Measurements from ENCODE around the gene SFXN2.

Gene SFXN2

DNA sequence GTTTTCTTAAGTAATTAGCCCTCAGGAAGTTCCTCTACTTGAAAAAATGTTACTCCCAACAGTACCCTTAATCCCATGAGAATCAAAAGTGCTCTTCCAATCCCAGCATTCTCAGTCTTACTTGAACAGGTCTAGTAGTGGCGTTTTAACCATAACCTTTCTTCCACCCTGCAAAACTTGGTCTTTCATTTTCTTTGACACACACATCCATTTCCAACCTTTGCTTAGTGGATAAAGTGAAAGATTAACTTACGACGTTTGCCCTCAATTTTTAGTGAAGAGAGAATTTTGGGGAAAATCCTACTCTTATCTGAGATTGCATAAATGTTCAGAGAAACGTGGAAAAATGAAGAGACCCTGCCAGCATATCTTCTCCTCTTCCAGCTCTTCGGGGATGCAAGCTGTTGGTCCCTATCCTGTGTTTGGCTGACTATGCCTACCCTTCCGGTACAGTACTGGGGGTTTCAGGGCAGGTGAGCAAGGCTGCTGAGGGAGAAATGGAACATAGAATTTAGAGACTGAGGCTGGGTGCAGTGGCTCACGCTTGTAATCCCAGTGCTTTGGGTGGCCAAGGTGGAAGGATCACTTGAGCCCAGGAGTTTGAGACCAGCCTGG lies 48.1 kb downstream of the SFXN2 start:
- H3K9me3 ChIP-seq (ENCODE audit: control insufficient read depth, insufficient read depth, low read length) = no peaks in the 10 kb centered on the region
- no peaks in the 10 kb centered on the region; the same call in 1 of the 2 replicates for H3K4me1 ChIP-seq (ENCODE audit: insufficient read depth, low read length)
- no peak overlapping the region for H3K9ac ChIP-seq (ENCODE audit: low read depth, low read length)
- 0 out of 2 replicates have a peak, but pooled peaks cover 2% of the 10 kb centered on the region for H3K36me3 ChIP-seq (ENCODE audit: insufficient read depth, low read length)

DNA sequence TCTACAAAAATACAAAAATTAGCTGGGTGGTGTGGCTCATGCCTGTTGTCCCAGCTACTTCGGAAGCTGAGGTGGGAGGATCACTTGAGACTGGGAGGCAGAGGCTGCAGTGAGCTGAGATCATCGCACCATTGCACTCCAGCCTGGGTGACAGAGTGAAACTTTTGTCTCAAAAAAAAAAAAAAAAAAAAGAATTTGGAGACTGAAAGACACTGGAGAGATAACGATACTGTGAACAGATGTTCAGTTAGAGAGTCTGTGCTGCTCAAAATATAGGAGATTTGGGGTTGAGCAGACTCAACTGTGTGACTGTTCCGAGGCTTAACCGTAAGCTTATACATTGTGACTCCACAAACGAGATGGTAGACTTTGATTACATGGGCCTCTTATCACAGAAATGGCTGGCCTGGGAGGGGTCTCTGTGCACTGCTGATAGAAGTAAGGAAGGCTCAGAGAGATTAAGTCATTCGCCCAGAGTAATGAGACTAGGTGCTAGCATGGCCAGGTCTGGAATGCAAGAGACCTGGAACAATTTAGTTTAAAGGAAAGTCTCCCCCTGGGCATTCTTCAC lies 48.7 kb downstream of the SFXN2 start:
- Histone ChIP-seq H3K9me3 (ENCODE audit: control insufficient read depth, insufficient read depth, low read length) (no peaks in the 10 kb centered on the region), H3K9ac (ENCODE audit: low read depth, low read length) (no peak overlapping the region), H3K36me3 (ENCODE audit: insufficient read depth, low read length) (0 out of 2 replicates have a peak, but pooled peaks cover 2% of the 10 kb centered on the region), H3K4me1 (ENCODE audit: insufficient read depth, low read length) (no peaks in the 10 kb centered on the region; the same call in 1 of the 2 replicates)

DNA sequence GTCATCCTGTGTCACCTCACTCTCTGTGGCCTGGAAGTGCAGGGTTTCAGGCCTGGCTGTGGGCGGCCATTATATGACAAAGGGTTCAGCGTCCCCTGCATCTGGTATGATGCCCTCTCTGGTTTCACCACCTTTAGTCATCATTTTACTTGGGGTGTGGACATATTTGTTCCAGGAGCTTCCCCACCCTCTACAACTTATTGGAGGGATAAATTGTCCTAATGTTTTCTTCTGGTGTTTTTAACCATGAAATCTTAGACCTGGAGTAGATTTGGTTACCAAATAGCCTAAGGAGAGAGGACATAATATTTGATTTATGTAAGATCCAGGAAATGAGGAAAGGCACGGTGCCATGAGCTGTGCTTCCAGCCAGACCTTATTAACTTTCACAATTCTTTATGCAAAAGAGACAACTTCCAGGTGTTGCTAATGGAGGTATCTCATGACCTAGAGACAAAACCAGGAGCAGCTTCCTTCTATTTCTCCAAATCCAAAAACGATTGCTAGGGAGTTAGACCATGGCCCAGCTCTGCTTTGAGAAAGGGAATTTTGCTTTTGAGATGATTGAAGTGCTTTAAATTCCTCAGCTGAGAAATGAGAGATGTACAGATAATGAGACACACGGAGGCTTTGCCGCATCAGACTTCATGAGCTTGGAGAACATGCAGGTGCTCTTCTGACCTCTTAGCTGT lies 50.2 kb downstream of the SFXN2 start:
- Histone ChIP-seq H3K9me3 (ENCODE audit: control insufficient read depth, insufficient read depth, low read length) (no peaks in the 10 kb centered on the region), H3K9ac (ENCODE audit: low read depth, low read length) (no peak overlapping the region), H3K36me3 (ENCODE audit: insufficient read depth, low read length) (0 out of 2 replicates have a peak, but pooled peaks cover 2% of the 10 kb centered on the region), H3K4me1 (ENCODE audit: insufficient read depth, low read length) (no peaks in the 10 kb centered on the region)

DNA sequence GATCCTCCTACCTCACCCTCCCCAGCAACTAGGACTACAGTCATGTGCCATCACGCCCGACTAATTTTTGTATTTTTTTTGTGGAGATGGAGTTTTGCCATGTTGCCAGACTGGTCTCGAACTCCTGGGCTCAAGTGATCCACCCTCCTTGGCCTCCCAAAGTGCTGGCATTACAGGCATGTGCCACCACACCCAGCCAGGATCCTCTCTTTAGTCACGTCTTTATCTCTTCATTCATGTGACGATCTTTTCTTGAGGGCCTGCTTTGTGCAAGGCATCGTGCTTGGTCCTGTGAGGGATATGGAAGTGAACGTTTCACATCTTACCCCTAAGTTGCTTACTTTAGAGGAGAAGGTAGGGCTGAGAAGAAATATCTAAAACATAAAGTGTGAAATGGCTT lies 50.9 kb downstream of the SFXN2 start:
- no peaks in the 10 kb centered on the region for H3K9me3 ChIP-seq (ENCODE audit: control insufficient read depth, insufficient read depth, low read length)
- no peaks in the 10 kb centered on the region for H3K4me1 ChIP-seq (ENCODE audit: insufficient read depth, low read length)
- H3K36me3 ChIP-seq (ENCODE audit: insufficient read depth, low read length) = 0 out of 2 replicates have a peak, but pooled peaks cover 2% of the 10 kb centered on the region
- H3K9ac ChIP-seq (ENCODE audit: low read depth, low read length) = no peak overlapping the region

DNA sequence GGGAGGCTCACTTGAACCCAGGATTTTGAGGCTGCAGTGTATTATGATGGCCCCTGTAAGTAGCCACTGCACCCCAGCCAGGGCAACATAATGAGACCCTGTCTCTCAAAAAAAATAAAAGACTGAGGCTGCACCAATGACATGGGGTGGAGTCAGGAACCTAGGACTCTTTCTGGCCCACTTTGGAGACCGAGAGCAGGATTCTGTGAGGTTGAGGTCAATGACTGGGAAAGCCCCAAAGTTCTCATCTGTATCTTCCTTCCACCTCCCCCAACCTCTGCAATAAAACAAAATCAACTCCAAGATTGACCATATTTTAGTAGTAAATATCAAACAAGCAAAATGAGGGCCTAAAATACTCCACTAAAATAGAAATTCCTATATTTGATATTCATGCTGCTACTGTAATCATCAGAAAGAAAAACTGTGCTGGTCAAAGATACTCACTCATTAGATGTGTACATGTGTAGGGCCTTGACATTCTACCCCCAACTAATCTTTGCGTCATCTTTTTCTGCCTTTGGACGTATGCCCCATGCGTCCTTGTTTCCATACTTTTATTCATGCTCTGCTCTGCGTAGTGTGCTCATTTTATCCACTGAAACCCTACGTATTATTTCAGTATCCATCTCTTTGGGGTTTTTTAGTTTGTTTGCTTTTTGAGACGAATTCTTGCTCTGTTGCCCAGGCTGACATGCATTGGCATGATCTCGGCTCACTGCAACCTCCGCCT lies 53.2 kb downstream of the SFXN2 start:
- Histone ChIP-seq H3K36me3 (ENCODE audit: insufficient read depth, low read length) (0 out of 2 replicates have a peak, but pooled peaks cover 6% of the 10 kb centered on the region), H3K9me3 (ENCODE audit: control insufficient read depth, insufficient read depth, low read length) (no peaks in the 10 kb centered on the region), H3K9ac (ENCODE audit: low read depth, low read length) (no peak overlapping the region), H3K4me1 (ENCODE audit: insufficient read depth, low read length) (no peaks in the 10 kb centered on the region)

DNA sequence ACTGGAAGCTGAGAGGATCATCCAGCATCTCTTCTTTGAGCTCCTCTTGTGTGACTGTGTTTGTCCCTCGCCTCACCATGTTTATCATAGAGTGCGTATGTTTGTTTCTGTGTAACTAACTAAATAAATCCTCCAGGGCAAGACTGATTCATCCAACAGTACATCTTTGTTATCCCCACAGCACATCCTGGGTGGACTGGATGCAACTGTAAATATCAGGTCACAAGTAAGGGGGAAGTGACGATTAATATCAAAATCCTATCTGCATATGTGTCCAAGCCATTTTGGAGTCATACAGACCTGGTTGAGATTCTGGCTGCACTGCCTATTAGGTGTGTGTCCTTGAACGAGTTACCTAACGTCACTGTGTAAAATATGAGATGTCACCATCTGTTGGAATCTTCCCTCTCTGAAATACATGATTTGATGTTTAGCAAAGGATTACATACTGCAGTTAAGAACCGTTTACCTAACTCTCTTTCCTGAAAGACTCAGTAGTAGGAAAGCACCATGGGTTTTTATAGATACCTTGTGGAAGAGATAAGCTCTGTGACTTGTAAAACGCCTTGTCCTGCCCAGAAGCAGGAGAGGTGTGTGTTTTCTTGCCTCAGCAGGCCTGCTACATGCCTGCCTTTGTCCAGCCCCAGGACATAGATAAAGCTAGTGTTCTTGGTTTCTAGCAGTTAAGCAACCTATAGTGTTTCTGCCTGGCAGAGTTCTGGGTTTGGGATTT lies 55.1 kb downstream of the SFXN2 start:
- Histone ChIP-seq H3K9ac (ENCODE audit: low read depth, low read length) (no peak overlapping the region), H3K36me3 (ENCODE audit: insufficient read depth, low read length) (0 out of 2 replicates have a peak, but pooled peaks cover 4% of the 10 kb centered on the region), H3K9me3 (ENCODE audit: control insufficient read depth, insufficient read depth, low read length) (no peaks in the 10 kb centered on the region), H3K4me1 (ENCODE audit: insufficient read depth, low read length) (no peaks in the 10 kb centered on the region)

DNA sequence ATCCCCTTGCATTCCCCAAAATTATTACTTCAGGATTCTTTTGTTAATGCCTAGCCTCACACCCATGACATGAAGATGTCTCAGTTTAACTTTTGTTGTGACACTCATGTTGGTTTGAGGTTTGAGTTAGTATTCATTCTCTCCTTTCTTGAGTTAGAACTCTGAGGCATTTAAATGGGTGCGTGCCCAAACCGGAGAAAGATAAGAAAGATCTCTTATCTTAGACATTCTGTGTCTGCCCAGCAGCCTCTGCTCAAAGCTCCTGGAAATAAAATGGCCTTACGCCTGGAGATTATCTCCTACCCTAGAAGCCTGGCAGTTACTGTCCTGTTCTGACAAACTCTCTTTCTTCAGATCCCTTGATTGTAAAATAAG lies 55.7 kb downstream of the SFXN2 start:
- Histone ChIP-seq H3K9ac (ENCODE audit: low read depth, low read length) (no peak overlapping the region), H3K4me1 (ENCODE audit: insufficient read depth, low read length) (peaks cover under 1% of the 10 kb centered on the region; the same call in 1 of the 2 replicates), H3K9me3 (ENCODE audit: control insufficient read depth, insufficient read depth, low read length) (no peaks in the 10 kb centered on the region), H3K36me3 (ENCODE audit: insufficient read depth, low read length) (0 out of 2 replicates have a peak, but pooled peaks cover 4% of the 10 kb centered on the region)

DNA sequence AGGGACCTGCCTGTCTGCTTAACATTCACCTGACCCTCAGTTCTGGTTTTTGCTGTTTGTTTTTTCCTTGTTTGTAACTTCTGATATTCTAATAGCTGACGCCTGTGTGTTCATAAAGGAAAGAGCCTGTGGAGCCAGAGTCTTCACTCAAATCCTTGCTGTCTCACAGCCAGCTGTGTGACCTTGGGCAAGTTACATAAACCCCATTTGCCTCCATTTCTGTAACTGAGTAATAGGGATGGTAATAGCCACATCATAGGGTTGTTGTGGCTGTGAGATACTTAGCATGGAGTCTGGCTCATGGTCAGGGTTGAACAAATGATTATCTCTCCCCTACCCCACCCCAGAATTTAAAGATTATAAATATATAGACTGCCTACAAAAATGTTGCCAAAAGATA lies 56.4 kb downstream of the SFXN2 start:
- Histone ChIP-seq H3K4me1 (ENCODE audit: insufficient read depth, low read length) (peaks cover 8% of the 10 kb centered on the region), H3K9me3 (ENCODE audit: control insufficient read depth, insufficient read depth, low read length) (no peaks in the 10 kb centered on the region), H3K36me3 (ENCODE audit: insufficient read depth, low read length) (0 out of 2 replicates have a peak, but pooled peaks cover 4% of the 10 kb centered on the region), H3K9ac (ENCODE audit: low read depth, low read length) (no peak overlapping the region)

DNA sequence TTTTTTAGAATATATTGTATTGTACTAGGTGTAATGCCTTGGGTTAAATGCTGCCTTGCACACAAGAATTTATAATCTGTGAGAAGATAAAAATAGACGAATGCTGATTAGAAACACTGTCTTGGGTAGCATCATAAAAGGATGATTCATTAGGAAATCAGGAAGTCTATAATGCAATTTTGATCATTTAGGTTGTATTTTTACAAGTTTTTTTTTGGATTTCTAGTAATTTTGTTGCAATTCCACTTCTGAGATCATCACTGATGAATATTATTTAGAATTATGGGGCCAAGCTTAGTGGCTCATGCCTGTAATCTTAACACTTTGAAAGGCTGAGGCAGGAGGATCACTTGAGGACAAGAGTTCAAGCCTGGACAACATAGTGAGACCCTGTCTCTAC lies 58.9 kb downstream of the SFXN2 start:
- Histone ChIP-seq H3K4me1 (ENCODE audit: insufficient read depth, low read length) (peaks cover 31% of the 10 kb centered on the region), H3K9ac (ENCODE audit: low read depth, low read length) (no peak overlapping the region), H3K9me3 (ENCODE audit: control insufficient read depth, insufficient read depth, low read length) (no peaks in the 10 kb centered on the region), H3K36me3 (ENCODE audit: insufficient read depth, low read length) (0 out of 2 replicates have a peak, but pooled peaks cover 4% of the 10 kb centered on the region)

DNA sequence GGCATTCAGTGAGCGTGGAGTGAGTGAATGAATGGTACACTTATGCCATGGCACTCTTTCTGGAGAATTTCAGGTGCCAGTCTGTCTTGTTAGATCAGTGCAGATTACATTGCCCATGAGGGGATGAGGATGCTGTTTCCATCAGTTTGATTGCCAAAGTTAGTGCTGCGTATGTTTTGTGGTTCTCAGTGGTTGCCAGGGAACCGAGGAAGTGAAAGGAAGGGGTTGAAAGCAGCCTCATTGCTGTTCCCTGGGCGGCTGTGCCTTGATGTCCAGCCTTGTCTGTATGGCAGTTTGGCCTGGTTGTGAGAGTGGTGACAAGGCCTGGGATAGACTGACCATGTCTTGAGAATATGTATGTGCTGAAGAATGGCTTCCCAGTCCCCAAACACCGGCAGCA lies 59.5 kb downstream of the SFXN2 start:
- 0 out of 2 replicates have a peak, but pooled peaks cover 4% of the 10 kb centered on the region for H3K36me3 ChIP-seq (ENCODE audit: insufficient read depth, low read length)
- no peak overlapping the region for H3K9ac ChIP-seq (ENCODE audit: low read depth, low read length)
- no peaks in the 10 kb centered on the region for H3K9me3 ChIP-seq (ENCODE audit: control insufficient read depth, insufficient read depth, low read length)
- peaks cover 37% of the 10 kb centered on the region for H3K4me1 ChIP-seq (ENCODE audit: insufficient read depth, low read length)

DNA sequence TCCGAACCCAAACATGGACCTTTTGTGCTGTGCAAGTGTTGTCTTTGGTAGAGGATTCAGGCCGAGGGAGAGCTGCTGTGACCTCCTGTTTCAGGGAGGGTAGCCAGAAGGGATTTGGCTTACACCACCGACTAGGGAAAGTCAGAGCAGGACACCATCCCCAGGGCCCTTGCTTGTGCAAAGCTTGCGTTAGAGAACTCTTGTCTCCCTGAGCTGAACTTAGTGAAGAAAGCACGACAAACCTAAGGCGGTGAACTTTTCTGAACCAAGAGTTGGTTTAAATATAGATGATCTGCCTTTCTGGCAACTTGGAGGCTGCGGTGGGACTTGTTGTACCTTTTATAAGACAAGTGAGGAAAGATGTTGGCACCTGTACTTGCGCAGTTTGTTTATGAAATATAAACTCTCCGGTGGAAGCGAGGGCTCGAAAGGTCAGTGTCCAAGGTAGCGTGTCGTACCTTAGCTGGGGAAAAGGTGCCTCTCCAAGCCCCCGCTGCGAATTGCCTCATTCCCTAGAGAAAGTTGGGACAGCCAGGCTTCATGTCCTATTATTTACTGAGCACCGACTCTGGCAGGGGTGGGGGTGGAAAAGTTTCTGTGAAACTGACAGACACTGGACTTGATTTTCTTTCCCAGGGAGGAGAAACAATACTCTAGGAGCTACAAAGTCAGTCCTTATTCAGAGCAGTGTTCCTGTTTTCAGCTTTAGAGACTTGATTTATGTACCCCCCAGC lies 60.9 kb downstream of the SFXN2 start:
- H3K9me3 ChIP-seq (ENCODE audit: control insufficient read depth, insufficient read depth, low read length) = no peaks in the 10 kb centered on the region
- H3K36me3 ChIP-seq (ENCODE audit: insufficient read depth, low read length) = 0 out of 2 replicates have a peak, but pooled peaks cover 4% of the 10 kb centered on the region
- peak overlapping the region; percentile 39; the same call in 1 of the 2 replicates for H3K9ac ChIP-seq (ENCODE audit: low read depth, low read length)
- H3K4me1 ChIP-seq (ENCODE audit: insufficient read depth, low read length) = peaks cover 41% of the 10 kb centered on the region

DNA sequence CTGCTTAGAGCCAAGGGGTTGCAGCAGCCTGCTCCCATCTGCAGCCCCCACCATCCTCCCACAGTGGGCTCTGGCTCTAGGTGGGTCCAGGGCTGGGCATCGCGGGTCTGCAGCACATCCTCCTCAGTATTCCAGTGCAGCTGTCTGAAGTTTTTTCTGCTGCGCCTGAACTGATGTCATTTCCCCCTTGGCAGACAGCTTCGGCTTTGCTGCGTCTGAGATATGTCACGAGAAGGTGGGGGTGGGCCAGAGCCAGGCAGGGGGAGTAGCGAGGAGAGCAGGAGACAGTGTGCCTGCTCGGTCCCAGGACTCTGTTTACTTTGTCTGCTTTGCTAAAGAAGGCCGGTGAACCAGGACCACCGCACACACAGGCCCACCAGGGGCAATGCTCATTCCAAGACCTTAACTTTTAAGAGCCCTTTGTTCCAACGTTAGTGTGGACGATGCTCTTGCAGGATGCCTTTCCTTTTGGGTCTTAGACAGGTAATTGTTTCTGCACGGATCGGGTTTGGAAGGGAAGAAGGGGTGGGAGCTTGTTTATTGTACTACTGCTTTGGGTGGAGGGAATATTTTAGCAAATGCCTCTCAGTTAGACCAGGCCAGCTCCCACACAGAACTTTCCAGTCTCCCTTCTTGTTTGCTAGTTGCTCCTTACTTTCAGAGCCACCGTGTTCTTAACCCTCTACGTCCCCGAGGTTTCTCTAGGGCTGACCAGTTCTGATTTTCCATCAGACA lies 61.7 kb downstream of the SFXN2 start:
- peak overlapping the region; percentile 39 for H3K9ac ChIP-seq (ENCODE audit: low read depth, low read length)
- peaks cover 45% of the 10 kb centered on the region for H3K4me1 ChIP-seq (ENCODE audit: insufficient read depth, low read length)
- H3K9me3 ChIP-seq (ENCODE audit: control insufficient read depth, insufficient read depth, low read length) = no peaks in the 10 kb centered on the region
- H3K36me3 ChIP-seq (ENCODE audit: insufficient read depth, low read length) = no peaks in the 10 kb centered on the region

Measured in ES-I3 (cell line).